Neuronal stem cell (in vitro differentiated cells): ENCODE measurements around the gene HSPA12B.

Source experiments
- DNase-seq: peaks from one replicate; pipeline ENCODE4 v3.0.0-alpha.2; 2013; ENCODE audit warnings: low spot score
- H2AFZ ChIP-seq: one replicate; pipeline ENCODE4 v1.6.1; 2013; ENCODE audit warnings: mild to moderate bottlenecking, low read length, inconsistent platforms
- H2AK5ac ChIP-seq: 2 replicates; pipeline ENCODE4 v1.6.1; 2013; ENCODE audit warnings: low read depth, mild to moderate bottlenecking, inconsistent platforms, low read length, moderate library complexity, mixed read lengths
- H2BK120ac ChIP-seq: 2 replicates; pipeline ENCODE4 v1.6.1; 2013; ENCODE audit warnings: low read depth, mild to moderate bottlenecking, inconsistent platforms, low read length, moderate library complexity, mixed read lengths
- H2BK12ac ChIP-seq: one replicate; pipeline ENCODE4 v1.6.1; 2013; ENCODE audit warnings: low read length, inconsistent platforms
- H2BK15ac ChIP-seq: 2 replicates; pipeline ENCODE4 v1.6.1; 2013; ENCODE audit warnings: mild to moderate bottlenecking, low read length, inconsistent platforms, mixed read lengths
- H2BK5ac ChIP-seq: one replicate; pipeline ENCODE4 v1.6.1; 2013; ENCODE audit warnings: inconsistent platforms, mild to moderate bottlenecking, low read length, moderate library complexity
- H3K14ac ChIP-seq: one replicate; pipeline ENCODE4 v1.6.1; 2013; ENCODE audit warnings: low read length, inconsistent platforms
- H3K18ac ChIP-seq: 2 replicates; pipeline ENCODE4 v1.6.1; 2013; ENCODE audit warnings: low read length, inconsistent platforms
- H3K23ac ChIP-seq: 2 replicates; pipeline ENCODE4 v1.6.1; 2013; ENCODE audit warnings: low read depth, mild to moderate bottlenecking, mixed read lengths, low read length, inconsistent platforms; ENCODE audit not compliant: poor library complexity
- H3K27ac ChIP-seq: replicated peaks from 3 replicates; pipeline ENCODE4 v1.5.1; 2013; ENCODE audit warnings: low read length, inconsistent platforms
- H3K27me3 ChIP-seq, 3 experiments: 2 replicates each; pipeline ENCODE4 v1.6.1; 2013; ENCODE audit warnings: low read length in 3 of 3, mild to moderate bottlenecking in 2 of 3, inconsistent platforms in 1 of 3, low read depth in 1 of 3, mixed read lengths in 1 of 3, moderate library complexity in 1 of 3; ENCODE audit not compliant: control insufficient read depth in 3 of 3, insufficient read depth in 3 of 3
- H3K36me3 ChIP-seq, 2 donors: replicated peaks in 1 of 2; 2 replicates each; pipeline ENCODE4 v1.6.1; 2013; ENCODE audit warnings: low read length in 2 of 2; ENCODE audit not compliant: control insufficient read depth in 2 of 2, insufficient read depth in 2 of 2
- H3K4ac ChIP-seq: 2 replicates; pipeline ENCODE4 v1.6.1; 2013; ENCODE audit warnings: inconsistent platforms, mild to moderate bottlenecking, low read length, moderate library complexity
- H3K4me1 ChIP-seq, 2 donors: 1 replicate in 1 of 2; 2 replicates in 1 of 2; pipeline ENCODE4 v1.6.1; 2013; ENCODE audit warnings: low read length in 2 of 2, low read depth in 1 of 2; ENCODE audit not compliant: control insufficient read depth in 2 of 2, insufficient read depth in 1 of 2
- H3K4me2 ChIP-seq: one replicate; pipeline ENCODE4 v1.6.1; 2013; ENCODE audit warnings: mild to moderate bottlenecking, low read length, inconsistent platforms; ENCODE audit not compliant: insufficient read depth, poor library complexity, severe bottlenecking
- H3K4me3 ChIP-seq, 2 donors: 2 replicates each; pipeline ENCODE4 v1.5.1; 2013; ENCODE audit warnings: low read length in 2 of 2, mild to moderate bottlenecking in 2 of 2, inconsistent platforms in 1 of 2, moderate library complexity in 1 of 2
- H3K79me1 ChIP-seq: one replicate; pipeline ENCODE4 v1.6.1; 2013; ENCODE audit warnings: low read depth, mild to moderate bottlenecking, inconsistent platforms, low read length, moderate library complexity
- H3K9ac ChIP-seq: one replicate; pipeline ENCODE4 v1.6.1; 2013; ENCODE audit warnings: mild to moderate bottlenecking, low read depth, low read length, inconsistent platforms; ENCODE audit not compliant: poor library complexity
- H3K9me3 ChIP-seq, 2 donors: replicated peaks in 1 of 2; 2 replicates each; pipeline versions ENCODE3 to v1.6.1; 2013; ENCODE audit warnings: low read length in 2 of 2, mild to moderate bottlenecking in 2 of 2, inconsistent platforms in 1 of 2, low read depth in 1 of 2, mixed read lengths in 1 of 2, moderate library complexity in 1 of 2; ENCODE audit not compliant: control insufficient read depth in 2 of 2, insufficient read depth in 1 of 2
- H4K8ac ChIP-seq: one replicate; pipeline ENCODE4 v1.6.1; 2013; ENCODE audit warnings: low read depth, mild to moderate bottlenecking, inconsistent platforms, low read length, moderate library complexity
- H4K91ac ChIP-seq: one replicate; pipeline ENCODE4 v1.6.1; 2013; ENCODE audit warnings: low read length, low read depth, mild to moderate bottlenecking, inconsistent platforms; ENCODE audit not compliant: poor library complexity
- WGBS, 2 donors: extraction: QIAGEN DNeasy Blood & Tissue Kit; methylation state at CpG; one replicate each; pipeline ENCODE4 v1.1.7; 2013; ENCODE audit warnings: missing lambda C conversion rate in 2 of 2, mixed read lengths in 1 of 2; ENCODE audit not compliant: insufficient read length in 2 of 2, insufficient replicate concordance in 1 of 2; ENCODE audit errors: extremely low coverage in 2 of 2; 5-methylcytosine and 5-hydroxymethylcytosine counted together

Gene HSPA12B

GRCh38 chr20:3751675-3752385, 19.3 kb downstream of the HSPA12B start:
- H3K27me3 ChIP-seq: peaks cover 5 to 51% (median 10%) of the 10 kb centered on the region in 3 experiments

DNA sequence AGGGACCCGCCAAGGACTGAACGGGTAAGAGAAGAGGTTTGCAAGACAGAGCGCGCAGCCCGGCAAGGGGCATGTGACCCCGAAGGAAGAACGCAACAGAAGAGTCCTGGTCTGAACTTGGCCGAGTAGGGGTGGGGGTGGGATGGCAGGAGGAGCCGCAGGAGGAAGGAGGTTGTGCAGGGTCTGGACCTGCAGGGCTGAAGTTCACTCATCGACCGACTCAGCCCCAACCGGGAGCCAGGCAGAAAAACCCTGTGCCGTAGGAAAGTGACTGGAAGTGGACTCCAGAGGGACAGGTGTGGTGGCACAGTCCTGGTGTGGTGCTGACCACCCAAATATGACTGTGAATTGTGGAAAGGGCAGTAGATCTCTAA, 19.9 kb downstream of the HSPA12B start:
- DNase-seq: no peak
- Histone ChIP-seq H2AFZ (no peak overlapping the region), H3K27ac (no peak overlapping the region), H3K36me3 (peaks cover 1 to 29% of the 10 kb centered on the region in 2 donors), H3K79me1 (no peaks in the 10 kb centered on the region), H3K18ac (peak overlapping the region; percentile 12), H4K8ac (no peak overlapping the region), H4K91ac (no peak overlapping the region), H2BK12ac (no peak overlapping the region), H3K4ac (no peak overlapping the region), H3K4me3 (no peak overlapping the region), H3K9ac (no peak overlapping the region), H3K4me2 (peak overlapping the region; percentile 56), H3K27me3 (peaks cover 0 to 45% (median 10%) of the 10 kb centered on the region in 3 experiments), H2AK5ac (no peak overlapping the region), H3K4me1 (peaks cover 0 to 3% of the 10 kb centered on the region in 2 donors), H3K23ac (peak overlapping the region; percentile 66), H3K14ac (no peak overlapping the region), H2BK5ac (no peak overlapping the region), H2BK15ac (no peak overlapping the region), H2BK120ac (no peak overlapping the region), H3K9me3 (no peaks in the 10 kb centered on the region)
- no CpG with 5 or more reads among the region's 13 CpGs for WGBS, 2 donors

More at GRCh38 chr20:3751675-3752385, 19.3 kb downstream of the HSPA12B start:
- H2BK120ac ChIP-seq: no peak overlapping the region
- peak overlapping the region; percentile 82 for H3K9ac ChIP-seq
- peaks cover 1 to 28% of the 10 kb centered on the region in 2 donors for H3K36me3 ChIP-seq
- peak overlapping the region; percentile 50 for H4K8ac ChIP-seq
- peak overlapping the region; percentile 86 for H3K14ac ChIP-seq
- H3K18ac ChIP-seq: peak overlapping the region; percentile 71
- H2AK5ac ChIP-seq: peak overlapping the region; percentile 82
- no peak overlapping the region for H4K91ac ChIP-seq
- no peak overlapping the region for H2BK12ac ChIP-seq
- H2BK5ac ChIP-seq: no peak overlapping the region
- H3K4me3 ChIP-seq: peak overlapping the region in 1 of 2 donors; percentile 72
- H2BK15ac ChIP-seq: peak overlapping the region; percentile 24
- H2AFZ ChIP-seq: no peak overlapping the region
- no peak overlapping the region for H3K27ac ChIP-seq
- DNase-seq: no peak
- no peak overlapping the region for H3K4ac ChIP-seq
- H3K9me3 ChIP-seq: no peaks in the 10 kb centered on the region
- peak overlapping the region; percentile 56 for H3K4me2 ChIP-seq
- no CpG with 5 or more reads among the region's 95 CpGs for WGBS, 2 donors
- H3K4me1 ChIP-seq: peaks cover 0 to 3% of the 10 kb centered on the region in 2 donors
- H3K23ac ChIP-seq: peak overlapping the region; percentile 66
- no peaks in the 10 kb centered on the region for H3K79me1 ChIP-seq

- H3K36me3 ChIP-seq: peaks cover 3 to 36% of the 10 kb centered on the region in 2 donors
- H2AK5ac ChIP-seq: no peak overlapping the region
- no peak overlapping the region for H3K14ac ChIP-seq
- H4K8ac ChIP-seq: no peak overlapping the region
- H3K23ac ChIP-seq: no peak overlapping the region
- peak; percentile 52 for DNase-seq
- no peak overlapping the region for H4K91ac ChIP-seq
- WGBS, 2 donors: no CpG with 5 or more reads among the region's 4 CpGs
- no peaks in the 10 kb centered on the region for H3K79me1 ChIP-seq
- no peak overlapping the region for H3K4me3 ChIP-seq
- H2AFZ ChIP-seq: no peak overlapping the region
- H2BK120ac ChIP-seq: no peak overlapping the region
- H2BK5ac ChIP-seq: no peak overlapping the region
- peaks cover 0 to 3% of the 10 kb centered on the region in 2 donors for H3K4me1 ChIP-seq
- H3K4me2 ChIP-seq: no peak overlapping the region
- H3K27me3 ChIP-seq: peaks cover 0 to 43% (median 10%) of the 10 kb centered on the region in 3 experiments
- H3K18ac ChIP-seq: no peak overlapping the region
- no peak overlapping the region for H2BK12ac ChIP-seq
- H3K4ac ChIP-seq: no peak overlapping the region
- no peak overlapping the region for H2BK15ac ChIP-seq
- H3K9me3 ChIP-seq: no peaks in the 10 kb centered on the region
- no peak overlapping the region for H3K27ac ChIP-seq
- H3K9ac ChIP-seq: no peak overlapping the region
Observed at GRCh38 chr20:3753098-3753497, 20.6 kb downstream of the HSPA12B start.

DNA sequence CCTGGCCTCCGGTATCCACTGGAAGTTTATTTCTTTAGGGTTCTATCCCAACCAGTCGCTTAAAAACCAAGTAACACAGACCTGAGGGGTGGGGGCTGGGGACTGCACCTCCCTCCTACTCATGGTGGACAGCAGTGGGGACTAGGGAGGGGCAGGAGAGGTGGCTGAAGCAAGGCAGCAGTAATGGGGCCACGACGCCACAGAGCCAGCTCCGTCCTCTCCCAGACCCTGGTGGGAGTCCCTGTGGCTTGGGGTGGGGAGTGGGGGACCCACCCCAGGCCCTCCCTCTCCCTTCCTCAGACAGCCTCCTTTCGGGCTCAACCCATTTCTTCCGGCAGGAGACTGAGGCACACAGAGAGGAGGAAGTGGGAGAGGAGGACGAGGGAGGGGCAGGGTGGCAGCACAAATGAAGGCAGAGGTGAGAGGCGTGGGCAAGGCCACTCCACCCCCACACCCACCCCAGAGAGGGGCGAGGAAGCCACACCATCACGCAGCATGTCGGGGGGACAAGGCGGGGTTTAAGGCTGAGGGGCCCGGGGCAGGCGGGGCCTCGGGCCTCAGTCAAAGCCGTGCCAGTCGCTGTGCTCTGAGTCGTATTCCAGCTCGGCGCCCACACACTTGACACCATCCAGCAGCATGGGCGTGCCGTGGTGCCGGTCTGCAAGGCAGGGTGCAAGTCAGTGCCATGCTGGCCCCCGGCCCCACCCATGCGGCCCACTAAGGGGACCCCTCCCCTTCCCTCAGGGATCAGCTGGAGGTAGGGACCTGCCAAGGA, 21.2 kb downstream of the HSPA12B start:
- Histone ChIP-seq H3K36me3 (peaks cover 6 to 41% of the 10 kb centered on the region in 2 donors), H2BK5ac (no peak overlapping the region), H3K4ac (no peak overlapping the region), H3K9ac (peak overlapping the region; percentile 54), H3K14ac (peak overlapping the region; percentile 11), H2BK15ac (no peak overlapping the region), H4K8ac (no peak overlapping the region), H2BK12ac (no peak overlapping the region), H2BK120ac (no peak overlapping the region), H2AK5ac (peak overlapping the region; percentile 41), H3K18ac (no peak overlapping the region), H3K23ac (peak overlapping the region; percentile 25), H3K9me3 (no peaks in the 10 kb centered on the region), H2AFZ (no peak overlapping the region), H3K4me1 (peaks cover 0 to 3% of the 10 kb centered on the region in 2 donors), H3K27me3 (peaks cover 0 to 41% (median 10%) of the 10 kb centered on the region in 3 experiments), H3K79me1 (peaks cover 3% of the 10 kb centered on the region), H3K4me3 (no peak overlapping the region), H3K4me2 (no peak overlapping the region), H4K91ac (no peak overlapping the region), H3K27ac (no peak overlapping the region)
- no peak for DNase-seq
- WGBS, 2 donors: no CpG with 5 or more reads among the region's 26 CpGs
